ENCODE results near the gene LLGL2.

DNA sequence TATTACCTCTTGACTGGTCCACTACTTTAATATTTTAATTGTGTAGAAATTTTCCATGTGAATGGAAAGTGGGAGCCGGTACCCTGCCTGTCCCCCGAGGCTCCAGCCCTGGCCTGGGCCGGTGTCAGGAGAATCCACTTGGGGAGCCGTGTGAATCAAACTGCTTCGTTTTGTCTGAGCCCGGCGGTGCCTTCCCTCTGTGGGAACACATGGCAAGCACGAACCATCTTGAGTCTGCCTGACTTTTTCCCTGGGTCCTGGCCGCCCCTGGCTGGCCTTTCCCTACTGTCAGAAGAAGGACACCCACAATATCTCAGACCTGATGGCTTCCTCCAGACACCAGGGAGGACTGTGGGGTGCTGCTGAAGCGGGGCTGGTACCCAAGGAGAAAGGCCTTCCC, 49.7 kb downstream of the LLGL2 start:
- TF ChIP-seq, protein P1, sequence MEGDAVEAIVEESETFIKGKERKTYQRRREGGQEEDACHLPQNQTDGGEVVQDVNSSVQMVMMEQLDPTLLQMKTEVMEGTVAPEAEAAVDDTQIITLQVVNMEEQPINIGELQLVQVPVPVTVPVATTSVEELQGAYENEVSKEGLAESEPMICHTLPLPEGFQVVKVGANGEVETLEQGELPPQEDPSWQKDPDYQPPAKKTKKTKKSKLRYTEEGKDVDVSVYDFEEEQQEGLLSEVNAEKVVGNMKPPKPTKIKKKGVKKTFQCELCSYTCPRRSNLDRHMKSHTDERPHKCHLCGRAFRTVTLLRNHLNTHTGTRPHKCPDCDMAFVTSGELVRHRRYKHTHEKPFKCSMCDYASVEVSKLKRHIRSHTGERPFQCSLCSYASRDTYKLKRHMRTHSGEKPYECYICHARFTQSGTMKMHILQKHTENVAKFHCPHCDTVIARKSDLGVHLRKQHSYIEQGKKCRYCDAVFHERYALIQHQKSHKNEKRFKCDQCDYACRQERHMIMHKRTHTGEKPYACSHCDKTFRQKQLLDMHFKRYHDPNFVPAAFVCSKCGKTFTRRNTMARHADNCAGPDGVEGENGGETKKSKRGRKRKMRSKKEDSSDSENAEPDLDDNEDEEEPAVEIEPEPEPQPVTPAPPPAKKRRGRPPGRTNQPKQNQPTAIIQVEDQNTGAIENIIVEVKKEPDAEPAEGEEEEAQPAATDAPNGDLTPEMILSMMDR (IDR thresholded peaks at IDR 0.05), result no peak
- TF ChIP-seq EZH2 (IDR thresholded peaks at IDR 0.05), result no peak

All from neural progenitor cell (in vitro differentiated cells).